ENCODE data around the gene CACNA1I. TPM values are rescaled to one million over a fixed set of nuclear protein-coding genes. Genes with fewer than 3 reads are reported as not detected.

CACNA1I gene
- total and polyA plus RNA-seq, 2 donors (not counting 3 experiments of a cell fraction or from before 2014, with no cell fraction given), result not detected

GRCh38 chr22:39666926-39667325 is 96.4 kb downstream of the CACNA1I start:
- ChIA-PET POLR2A (no interaction called here), CTCF (no interaction called here)
- H3K36me3 ChIP-seq (ENCODE audit: control insufficient read depth in 2 of 2, extremely low read depth in 1 of 2, insufficient read depth in 2 of 2, low read length in 2 of 2), result no peaks in the 10 kb centered on the region
- no peaks in the 10 kb centered on the region for H3K9me1 ChIP-seq (replicated peaks; ENCODE audit: control insufficient read depth, extremely low read depth, insufficient read depth, low read length)
- no peak for TF ChIP-seq EZH2 (IDR thresholded peaks at IDR 0.05; ENCODE audit: borderline replicate concordance, low read depth, low read length, severe bottlenecking)
- no peak overlapping the region for H3K27ac ChIP-seq (ENCODE audit: insufficient read depth, low read depth, low read length)
- FAIRE-seq, result no peak
- DNase-seq (ENCODE audit: low read depth, low spot score), result no peak
- no peaks in the 10 kb centered on the region for H3K79me2 ChIP-seq (ENCODE audit: control insufficient read depth, insufficient read depth, low read length)
- no peaks in the 10 kb centered on the region for H3K9me3 ChIP-seq (replicated peaks; ENCODE audit: control insufficient read depth, insufficient read depth, low read length)
- H3K9ac ChIP-seq (replicated peaks; ENCODE audit: extremely low read depth, insufficient read depth, low read length), result no peak overlapping the region
- no peak overlapping the region for H3K4me3 ChIP-seq (replicated peaks in 1 of 3; ENCODE audit: insufficient read depth in 1 of 3, low read depth in 1 of 3, low read length in 3 of 3)
- no peaks in the 10 kb centered on the region for H3K4me1 ChIP-seq (ENCODE audit: control insufficient read depth, extremely low read depth, insufficient read depth, low read length)
- H4K20me1 ChIP-seq (replicated peaks; ENCODE audit: control insufficient read depth, extremely low read depth, insufficient read depth, low read length), result no peaks in the 10 kb centered on the region
- no peak overlapping the region for H3K4me2 ChIP-seq (ENCODE audit: insufficient read depth, low read length)
- dilution Hi-C loops (cut with MboI; ENCODE audit: extremely low pct_ligation_motif_present, low sequenced_read_pairs) (no loop called here), intact Hi-C loops (cut with micrococcal nuclease) (loop anchor here (10.0 kb wide), 1 partner anchor 92 kb away; the partner anchor contains the start of gene CACNA1I)
- H2AFZ ChIP-seq (ENCODE audit: low read depth, low read length), result no peak overlapping the region
- BruUV-seq (replicated peaks), result no TSS peak
- peaks cover 14 to 17% of the 10 kb centered on the region in 2 experiments for H3K27me3 ChIP-seq (ENCODE audit: control insufficient read depth in 2 of 2, insufficient read depth in 2 of 2, low read length in 2 of 2)

- intact Hi-C loops (cut with micrococcal nuclease) (loop anchor here (10.0 kb wide), 1 partner anchor 95 kb away; the partner anchor contains the start of gene CACNA1I), dilution Hi-C loops (cut with MboI; ENCODE audit: extremely low pct_ligation_motif_present, low sequenced_read_pairs) (no loop called here)
- no peak overlapping the region for H2AFZ ChIP-seq (ENCODE audit: low read depth, low read length)
Measured at GRCh38 chr22:39669432-39669831, 98.9 kb downstream of the CACNA1I start.

More at GRCh38 chr22:39669432-39669831, 98.9 kb downstream of the CACNA1I start:
- Histone ChIP-seq H3K9me3 (replicated peaks; ENCODE audit: control insufficient read depth, insufficient read depth, low read length) (no peaks in the 10 kb centered on the region), H3K9ac (replicated peaks; ENCODE audit: extremely low read depth, insufficient read depth, low read length) (no peak overlapping the region), H3K9me1 (replicated peaks; ENCODE audit: control insufficient read depth, extremely low read depth, insufficient read depth, low read length) (no peaks in the 10 kb centered on the region), H3K79me2 (ENCODE audit: control insufficient read depth, insufficient read depth, low read length) (no peaks in the 10 kb centered on the region), H3K36me3 (ENCODE audit: control insufficient read depth in 2 of 2, extremely low read depth in 1 of 2, insufficient read depth in 2 of 2, low read length in 2 of 2) (no peaks in the 10 kb centered on the region), H3K27ac (ENCODE audit: insufficient read depth, low read depth, low read length) (no peak overlapping the region), H3K4me1 (ENCODE audit: control insufficient read depth, extremely low read depth, insufficient read depth, low read length) (no peaks in the 10 kb centered on the region), H3K27me3 (ENCODE audit: control insufficient read depth in 2 of 2, insufficient read depth in 2 of 2, low read length in 2 of 2) (no peaks in the 10 kb centered on the region), H3K4me2 (ENCODE audit: insufficient read depth, low read length) (no peak overlapping the region), H4K20me1 (replicated peaks; ENCODE audit: control insufficient read depth, extremely low read depth, insufficient read depth, low read length) (no peaks in the 10 kb centered on the region), H3K4me3 (replicated peaks in 1 of 3; ENCODE audit: insufficient read depth in 1 of 3, low read depth in 1 of 3, low read length in 3 of 3) (no peak overlapping the region)
- FAIRE-seq (no peak), DNase-seq (ENCODE audit: low read depth, low spot score) (no peak)
- CTCF ChIA-PET, result no interaction called here
- BruUV-seq (replicated peaks), result no TSS peak
- POLR2A ChIA-PET, result no interaction called here
- TF ChIP-seq MYC (IDR thresholded peaks at IDR 0.05; ENCODE audit: low read depth, low read length), result no peak
- no peak for TF ChIP-seq GATA2 (IDR thresholded peaks at IDR 0.05; ENCODE audit: insufficient read depth, insufficient read length, low read depth, low read length)
- TF ChIP-seq JUN (IDR thresholded peaks at IDR 0.05; ENCODE audit: borderline replicate concordance, insufficient read depth, insufficient read length, low read depth), result no peak
- TF ChIP-seq POLR2A (IDR thresholded peaks at IDR 0.05; ENCODE audit: low read depth, low read length), result no peak
- TF ChIP-seq EZH2 (IDR thresholded peaks at IDR 0.05; ENCODE audit: borderline replicate concordance, low read depth, low read length, severe bottlenecking), result no peak
- TF ChIP-seq MAX (IDR thresholded peaks at IDR 0.05; ENCODE audit: insufficient read depth, insufficient read length), result no peak
- no peak for TF ChIP-seq CTCF (IDR thresholded peaks at IDR 0.05; ENCODE audit: extremely low read depth in 1 of 2, insufficient read depth in 1 of 2, low read depth in 1 of 2, low read length in 2 of 2)
- TF ChIP-seq POLR2AphosphoS5 (IDR thresholded peaks at IDR 0.05; ENCODE audit: insufficient read depth, low read depth, low read length), result no peak
- no peak for TF ChIP-seq FOS (IDR thresholded peaks at IDR 0.05; ENCODE audit: borderline replicate concordance, insufficient read depth, low read length)
